Measurements from ENCODE around the gene PDK2.
A peak's percentile ranks its signal among the peaks of the same experiment; 100 is the strongest.

PDK2 gene

GRCh38 chr17:50114849-50115357, 19.8 kb downstream of the PDK2 start:
- peak; percentile 50 to 71 for DNase-seq (ENCODE audit: low spot score in 2 of 2)
- no peaks in the 10 kb centered on the region for H3K9me3 ChIP-seq
- H3K4me1 ChIP-seq: peaks cover 5% of the 10 kb centered on the region; the same call in 1 of the 2 replicates
- in situ Hi-C loops (cut with MboI; ENCODE audit: low sequenced_read_pairs): no loop called here
- H3K27me3 ChIP-seq (ENCODE audit: low read depth): no peaks in the 10 kb centered on the region
- H3K36me3 ChIP-seq (replicated peaks): no peaks in the 10 kb centered on the region
- H3K4me3 ChIP-seq: no peak overlapping the region

GRCh38 chr17:50115756-50116155, 20.6 kb downstream of the PDK2 start:
- Histone ChIP-seq H3K27me3 (ENCODE audit: low read depth) (no peaks in the 10 kb centered on the region), H3K4me1 (peaks cover 5% of the 10 kb centered on the region; the same call in 1 of the 2 replicates), H3K36me3 (replicated peaks) (no peaks in the 10 kb centered on the region), H3K4me3 (no peak overlapping the region), H3K9me3 (no peaks in the 10 kb centered on the region)
- in situ Hi-C loops (cut with MboI; ENCODE audit: low sequenced_read_pairs): no loop called here
- no peak for DNase-seq (ENCODE audit: low spot score in 2 of 2)

- Histone ChIP-seq H3K9me3 (no peaks in the 10 kb centered on the region), H3K4me1 (peaks cover 5% of the 10 kb centered on the region; the same call in 1 of the 2 replicates), H3K27me3 (ENCODE audit: low read depth) (no peaks in the 10 kb centered on the region), H3K4me3 (peak overlapping the region; percentile 5; the same call in 1 of the 2 replicates), H3K36me3 (replicated peaks) (no peaks in the 10 kb centered on the region)
- in situ Hi-C loops (cut with MboI; ENCODE audit: low sequenced_read_pairs): no loop called here
- peak; percentile 71 to 83 for DNase-seq (ENCODE audit: low spot score in 2 of 2)
Observed at GRCh38 chr17:50117202-50118051, 22.3 kb downstream of the PDK2 start.

DNA sequence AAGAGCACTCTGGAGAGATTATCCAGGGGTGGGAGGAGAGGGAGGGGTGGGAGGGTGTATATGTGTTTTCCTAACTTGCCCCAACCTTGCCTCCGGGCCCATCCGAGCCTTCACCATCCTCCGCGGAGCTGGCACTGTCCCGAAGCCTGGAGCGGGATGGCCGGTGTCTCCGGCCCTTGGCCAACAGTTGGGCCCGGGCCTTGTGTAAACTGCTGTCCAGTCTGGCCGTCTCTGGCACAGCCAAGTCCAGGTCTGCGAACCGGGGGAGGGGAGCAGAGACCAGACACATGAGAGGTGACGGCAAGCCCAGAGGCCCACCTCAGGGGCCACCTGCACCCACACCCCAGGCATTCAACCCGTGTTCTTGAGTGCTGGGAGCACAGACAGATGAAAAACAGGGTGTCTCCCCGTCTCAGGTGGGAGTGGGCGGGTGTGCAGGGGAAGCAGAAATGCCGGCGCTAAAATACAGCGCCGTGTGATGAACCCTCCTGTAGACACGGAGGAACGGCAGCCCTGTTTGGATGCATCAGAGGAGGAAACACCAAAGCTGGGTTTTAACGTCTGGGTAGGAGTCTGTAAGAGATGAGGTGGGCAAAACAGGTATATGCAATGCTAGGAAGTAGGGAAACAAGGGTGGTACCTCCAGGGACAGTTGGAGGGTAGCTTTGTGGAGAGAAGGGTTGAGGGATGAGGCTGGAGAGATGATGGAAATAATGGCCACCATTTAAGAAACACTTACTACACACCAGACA, 23.1 kb downstream of the PDK2 start:
- in situ Hi-C loops (cut with MboI; ENCODE audit: low sequenced_read_pairs): no loop called here
- H3K9me3 ChIP-seq: no peaks in the 10 kb centered on the region
- no peaks in the 10 kb centered on the region for H3K27me3 ChIP-seq (ENCODE audit: low read depth)
- DNase-seq (ENCODE audit: low spot score in 2 of 2): no peak
- no peaks in the 10 kb centered on the region for H3K36me3 ChIP-seq (replicated peaks)
- H3K4me1 ChIP-seq: peaks cover 7% of the 10 kb centered on the region; the same call in 1 of the 2 replicates
- no peak overlapping the region for H3K4me3 ChIP-seq

DNA sequence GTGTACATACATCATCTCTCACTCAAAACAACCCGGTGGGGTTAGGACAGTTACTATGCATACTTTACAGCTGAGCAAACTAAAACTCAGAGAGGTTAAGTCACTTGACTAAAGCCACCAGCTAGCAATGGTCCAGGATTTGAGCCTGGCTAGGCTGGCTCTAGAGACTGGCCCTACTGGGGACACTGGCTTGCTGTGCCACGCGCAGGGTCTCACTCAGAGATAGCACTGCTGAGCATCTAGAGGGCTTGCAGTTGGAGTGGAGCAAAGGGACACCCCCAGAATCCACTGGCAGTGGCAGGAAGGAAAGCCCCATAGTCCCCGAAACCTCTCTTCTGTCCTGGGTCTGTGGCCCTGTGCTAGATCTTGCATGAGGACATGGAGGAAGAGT, 23.7 kb downstream of the PDK2 start:
- no peaks in the 10 kb centered on the region for H3K27me3 ChIP-seq (ENCODE audit: low read depth)
- no peaks in the 10 kb centered on the region for H3K9me3 ChIP-seq
- H3K4me1 ChIP-seq: peaks cover 12% of the 10 kb centered on the region; the same call in 1 of the 2 replicates
- DNase-seq (ENCODE audit: low spot score in 2 of 2): no peak
- in situ Hi-C loops (cut with MboI; ENCODE audit: low sequenced_read_pairs): no loop called here
- H3K36me3 ChIP-seq (replicated peaks): no peaks in the 10 kb centered on the region
- no peak overlapping the region for H3K4me3 ChIP-seq

DNA sequence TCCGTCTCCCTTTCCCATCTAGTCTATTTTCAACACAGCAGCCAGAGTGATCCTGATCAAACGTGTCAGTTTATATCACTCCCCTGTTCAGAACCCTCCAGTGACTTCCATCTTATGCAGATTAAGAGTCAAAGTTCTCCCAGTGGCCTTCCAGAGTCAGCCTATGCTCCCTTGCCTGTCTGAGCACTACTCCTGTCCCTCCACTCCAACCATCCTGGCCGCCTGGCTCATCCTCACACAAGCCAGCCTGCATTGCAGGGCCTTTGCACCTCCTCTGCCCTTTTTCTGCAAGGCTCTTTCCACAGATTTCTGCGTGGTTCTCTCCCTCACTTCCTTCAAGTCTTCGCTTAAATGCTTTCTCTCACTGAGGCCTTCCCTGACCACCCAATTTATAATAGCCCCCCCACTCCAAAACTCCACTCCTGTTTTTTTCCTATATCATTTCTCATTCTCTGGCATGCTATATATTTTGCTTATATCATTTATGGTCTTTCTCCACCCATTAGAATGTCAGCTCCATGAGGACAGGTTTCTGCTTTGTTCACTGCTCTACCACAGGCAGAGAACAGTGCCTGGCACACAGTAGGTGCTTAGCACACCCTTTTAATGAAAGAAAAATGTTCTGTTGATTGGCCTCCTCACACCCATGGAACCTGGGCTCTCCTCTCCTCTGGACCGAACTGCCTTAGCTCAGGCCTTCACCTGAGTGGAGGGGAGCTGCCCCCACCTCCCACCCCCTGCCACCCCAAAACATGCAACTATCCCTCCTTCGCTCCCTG, 25.5 kb downstream of the PDK2 start:
- DNase-seq (ENCODE audit: low spot score in 2 of 2): no peak
- Histone ChIP-seq H3K27me3 (ENCODE audit: low read depth) (no peaks in the 10 kb centered on the region), H3K4me1 (peaks cover 12% of the 10 kb centered on the region; the same call in 1 of the 2 replicates), H3K9me3 (no peaks in the 10 kb centered on the region), H3K36me3 (replicated peaks) (no peaks in the 10 kb centered on the region), H3K4me3 (no peak overlapping the region)
- in situ Hi-C loops (cut with MboI; ENCODE audit: low sequenced_read_pairs): no loop called here

DNA sequence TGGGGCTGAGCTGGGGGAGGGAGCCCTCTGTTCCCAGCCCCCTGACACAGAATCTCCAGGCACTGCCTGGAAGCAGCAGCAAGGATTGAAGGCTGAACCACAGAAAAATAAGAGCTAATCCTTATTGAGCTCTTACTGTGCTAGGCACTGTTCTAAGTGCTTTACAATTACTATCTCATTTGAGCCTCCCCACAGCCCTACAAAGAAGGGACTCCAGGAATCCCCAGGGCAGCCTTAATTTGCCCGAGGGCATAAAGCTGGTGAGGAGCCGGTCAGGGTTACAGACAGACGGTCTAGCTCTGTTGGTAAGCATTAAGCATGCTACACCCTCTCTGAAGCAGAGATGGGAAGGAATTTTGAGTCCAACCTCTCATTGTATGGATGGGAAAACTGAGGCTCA, 27.8 kb downstream of the PDK2 start:
- peak in 1 of 2 experiments; percentile 54 for DNase-seq (ENCODE audit: low spot score in 2 of 2)
- H3K4me1 ChIP-seq: peaks cover 7% of the 10 kb centered on the region; the same call in 1 of the 2 replicates
- in situ Hi-C loops (cut with MboI; ENCODE audit: low sequenced_read_pairs): no loop called here
- H3K27me3 ChIP-seq (ENCODE audit: low read depth): no peaks in the 10 kb centered on the region
- H3K9me3 ChIP-seq: no peaks in the 10 kb centered on the region
- H3K36me3 ChIP-seq (replicated peaks): no peaks in the 10 kb centered on the region
- H3K4me3 ChIP-seq: no peak overlapping the region

DNA sequence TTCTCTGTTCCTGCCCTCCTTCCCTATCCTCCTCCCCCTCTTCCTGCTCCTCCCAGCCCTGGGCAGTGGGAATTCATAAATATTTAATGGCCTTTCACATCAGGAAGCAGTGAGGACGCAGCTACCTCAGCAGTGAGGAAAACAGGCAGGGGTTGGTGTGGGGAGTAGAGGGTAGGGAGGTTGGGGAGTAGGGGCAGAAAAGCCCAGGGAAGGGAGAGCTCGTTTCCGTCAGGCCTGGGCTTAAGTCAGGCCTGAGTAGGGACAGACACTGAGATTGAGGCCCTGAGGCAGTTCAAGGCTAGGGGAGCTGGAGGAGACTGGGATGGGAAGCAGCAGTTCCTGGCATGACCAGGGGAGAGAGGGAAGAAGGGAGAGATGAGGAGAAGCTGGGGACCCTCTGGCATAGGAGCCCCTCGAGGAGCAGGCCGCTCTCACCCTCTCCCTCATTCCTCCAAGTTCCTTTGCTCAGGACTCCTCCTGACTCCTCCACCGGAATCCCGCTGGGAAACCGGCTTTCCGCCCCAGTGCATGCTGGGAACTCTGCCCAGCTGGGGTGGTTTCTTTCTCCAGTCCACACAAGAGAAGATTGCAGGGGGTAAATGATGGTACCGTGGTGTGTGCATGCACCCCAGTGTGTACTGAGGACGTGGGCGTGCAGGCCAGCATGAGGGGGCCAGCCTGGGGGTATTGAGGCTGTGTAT, 28.6 kb downstream of the PDK2 start:
- Histone ChIP-seq H3K27me3 (ENCODE audit: low read depth) (no peaks in the 10 kb centered on the region), H3K4me3 (no peak overlapping the region), H3K9me3 (no peaks in the 10 kb centered on the region), H3K4me1 (peaks cover 10% of the 10 kb centered on the region), H3K36me3 (replicated peaks) (no peaks in the 10 kb centered on the region)
- in situ Hi-C loops (cut with MboI; ENCODE audit: low sequenced_read_pairs): no loop called here
- DNase-seq (ENCODE audit: low spot score in 2 of 2): no peak

GRCh38 chr17:50125420-50125997, 30.4 kb downstream of the PDK2 start:
- no peaks in the 10 kb centered on the region for H3K36me3 ChIP-seq (replicated peaks)
- H3K4me1 ChIP-seq: peaks cover 13% of the 10 kb centered on the region
- in situ Hi-C loops (cut with MboI; ENCODE audit: low sequenced_read_pairs): no loop called here
- H3K27me3 ChIP-seq (ENCODE audit: low read depth): no peaks in the 10 kb centered on the region
- DNase-seq (ENCODE audit: low spot score in 2 of 2): no peak
- no peaks in the 10 kb centered on the region for H3K9me3 ChIP-seq
- no peak overlapping the region for H3K4me3 ChIP-seq

GRCh38 chr17:50127697-50128361, 32.7 kb downstream of the PDK2 start:
- no peak overlapping the region for H3K4me3 ChIP-seq
- in situ Hi-C loops (cut with MboI; ENCODE audit: low sequenced_read_pairs): no loop called here
- no peaks in the 10 kb centered on the region for H3K27me3 ChIP-seq (ENCODE audit: low read depth)
- H3K4me1 ChIP-seq: peaks cover 13% of the 10 kb centered on the region
- DNase-seq (ENCODE audit: low spot score in 2 of 2): no peak
- no peaks in the 10 kb centered on the region; the same call in none of the 2 replicates for H3K36me3 ChIP-seq (replicated peaks)
- no peaks in the 10 kb centered on the region for H3K9me3 ChIP-seq

DNA sequence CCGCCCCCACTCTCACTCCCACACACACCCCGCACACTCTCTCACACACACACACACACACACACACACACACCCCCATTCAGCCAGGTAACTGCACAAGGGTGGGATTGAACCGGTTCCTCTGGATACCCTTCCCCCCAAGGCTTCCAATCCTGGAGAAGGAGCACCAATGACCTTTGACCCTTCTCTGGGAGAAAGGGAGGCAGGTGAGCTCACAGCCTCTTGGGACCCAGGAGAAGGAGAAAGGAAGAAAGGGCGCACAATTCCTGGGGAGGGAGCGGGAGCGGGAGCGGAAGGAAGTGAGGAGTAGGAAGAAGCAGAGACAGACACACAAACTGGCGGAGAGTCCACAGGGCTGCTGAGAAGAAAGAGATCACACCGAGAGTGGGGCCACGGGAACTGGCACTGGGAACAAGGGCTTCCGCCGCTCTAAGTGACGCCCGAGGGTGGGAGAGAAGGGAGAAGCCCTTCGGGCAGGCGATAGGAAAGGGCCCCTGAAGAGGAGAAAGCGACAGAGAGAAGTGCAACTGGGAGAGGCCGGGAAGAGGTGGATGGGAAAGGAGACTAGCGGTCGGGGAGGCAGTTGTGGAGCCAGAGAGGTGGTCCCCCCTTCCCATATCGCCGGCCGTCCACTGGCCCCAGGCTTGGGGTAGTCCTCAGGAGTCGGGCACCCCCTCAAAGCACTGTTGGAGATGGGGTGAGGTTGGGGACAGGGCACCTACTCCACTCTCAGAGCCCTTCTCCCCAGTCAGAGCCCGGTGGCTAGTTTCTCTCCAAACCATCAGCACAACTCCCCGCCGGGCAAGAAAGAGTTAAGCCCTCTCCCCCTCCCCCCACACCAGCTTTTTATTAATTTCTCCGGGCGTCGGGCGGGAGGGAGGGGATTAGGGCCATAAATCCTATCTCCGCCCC, 33.5 kb downstream of the PDK2 start:
- no peaks in the 10 kb centered on the region; the same call in none of the 2 replicates for H3K36me3 ChIP-seq (replicated peaks)
- peaks cover 6% of the 10 kb centered on the region for H3K4me1 ChIP-seq
- H3K27me3 ChIP-seq (ENCODE audit: low read depth): no peaks in the 10 kb centered on the region
- H3K9me3 ChIP-seq: no peaks in the 10 kb centered on the region
- DNase-seq (ENCODE audit: low spot score in 2 of 2): peak in 1 of 2 experiments; percentile 69
- H3K4me3 ChIP-seq: peak overlapping the region; percentile 33
- in situ Hi-C loops (cut with MboI; ENCODE audit: low sequenced_read_pairs): no loop called here

Data from HAP-1 (cell line).